HG03159 (cell line): ENCODE results near the gene TSPAN2.
"Not testable (repeated sequence)": the region's sequence is repeated elsewhere in the genome, so short reads cannot be mapped to it uniquely, and the experiment has no call there.

Experiments used
- ATAC-seq: cut with Tn5 transposase; IDR thresholded peaks from one replicate; pipeline ENCODE4 v1.9.1; 2021; ENCODE audit warnings: mild to moderate bottlenecking, moderate library complexity; ENCODE audit not compliant: unreplicated experiment

TSPAN2 gene

DNA sequence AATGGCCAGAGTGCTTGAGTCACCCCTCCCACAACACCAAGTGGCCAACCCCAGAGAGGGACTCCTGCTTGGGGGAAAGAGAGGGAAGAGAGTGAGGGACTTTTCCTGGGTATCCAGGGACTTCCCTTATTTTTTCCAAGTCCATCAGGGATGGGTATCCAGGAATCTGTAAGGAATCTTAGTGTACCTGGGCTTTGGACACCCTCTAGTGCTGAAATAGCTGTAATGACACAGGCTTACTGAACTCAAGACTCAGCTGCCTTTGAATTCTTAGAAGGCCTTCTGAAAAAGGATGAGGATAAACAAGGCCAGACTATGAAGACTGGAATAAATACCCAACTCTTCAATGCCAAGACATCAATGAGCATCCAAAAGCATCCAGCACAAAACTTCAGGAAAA lies 47.6 kb downstream of the TSPAN2 start:
- ATAC-seq: no peak

DNA sequence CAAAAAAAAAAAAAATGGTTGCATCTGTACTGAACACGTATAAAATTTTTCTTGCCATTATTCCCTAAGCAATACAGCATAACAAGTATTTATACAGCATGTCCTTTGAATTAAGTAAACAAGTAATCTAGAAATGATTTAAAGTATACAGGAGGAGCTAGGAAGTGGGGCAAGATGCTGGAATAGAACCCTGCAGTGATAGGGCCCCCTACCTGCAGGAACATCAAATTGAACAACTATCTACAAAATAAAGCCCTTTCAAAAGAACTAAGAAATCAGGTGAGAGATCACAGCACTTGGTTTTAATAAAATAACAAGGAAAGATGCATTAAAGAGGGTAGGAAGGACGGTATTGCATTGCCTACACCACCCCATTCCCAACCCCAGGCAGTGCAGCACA lies 48.8 kb downstream of the TSPAN2 start:
- ATAC-seq: no peak

DNA sequence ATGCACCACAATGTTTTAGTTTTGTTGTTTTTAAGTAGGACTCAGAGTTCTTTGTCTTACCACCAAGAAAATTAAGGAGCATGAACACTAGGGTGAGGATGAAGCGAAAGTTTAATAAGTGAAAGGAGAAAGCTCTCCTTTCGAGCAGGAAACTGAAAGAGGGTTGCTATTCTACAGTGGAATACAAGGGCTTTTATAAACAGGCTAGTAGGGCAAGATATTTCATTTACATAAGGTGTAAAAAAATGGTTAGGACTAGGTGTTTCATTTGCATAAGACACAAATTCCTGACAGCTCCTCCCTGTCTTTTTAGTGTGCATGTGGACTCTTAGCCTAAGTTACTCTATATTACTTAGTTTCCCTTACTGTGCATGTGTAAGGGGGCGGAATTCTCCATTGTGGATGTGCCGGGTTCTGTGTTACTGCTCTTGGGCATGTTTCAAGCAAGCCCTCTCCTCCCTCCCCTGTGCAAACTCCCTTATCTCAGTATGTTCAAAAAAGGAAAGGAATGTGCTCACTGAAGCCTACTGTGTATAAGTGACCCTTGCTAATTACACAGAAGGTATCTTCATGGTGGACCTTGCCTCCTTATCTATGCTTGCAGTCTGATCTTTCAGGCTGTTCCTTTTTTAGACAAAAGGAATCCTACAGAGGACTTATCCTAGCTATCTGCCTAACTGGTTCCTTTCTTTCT lies 52.3 kb downstream of the TSPAN2 start:
- no peak for ATAC-seq

DNA sequence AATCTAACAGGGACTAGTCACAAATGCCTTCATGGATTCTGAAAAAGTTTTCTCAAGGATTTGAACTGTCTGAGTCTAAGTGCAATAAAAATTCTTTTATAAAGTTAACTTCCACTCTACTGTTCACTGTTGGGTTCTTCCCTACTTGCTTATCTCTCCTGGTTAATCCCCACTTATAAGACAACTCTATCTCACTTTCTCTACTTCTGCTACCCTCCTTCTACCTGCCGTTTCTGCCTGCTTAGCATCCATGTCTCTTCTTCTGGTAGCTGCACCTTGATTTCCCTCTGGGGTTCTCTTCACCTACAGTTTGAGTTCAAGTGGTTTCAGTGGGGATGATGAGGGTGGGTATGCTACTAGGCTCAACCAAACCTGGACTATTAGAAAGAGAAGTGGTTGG lies 53.7 kb downstream of the TSPAN2 start:
- ATAC-seq: no peak

DNA sequence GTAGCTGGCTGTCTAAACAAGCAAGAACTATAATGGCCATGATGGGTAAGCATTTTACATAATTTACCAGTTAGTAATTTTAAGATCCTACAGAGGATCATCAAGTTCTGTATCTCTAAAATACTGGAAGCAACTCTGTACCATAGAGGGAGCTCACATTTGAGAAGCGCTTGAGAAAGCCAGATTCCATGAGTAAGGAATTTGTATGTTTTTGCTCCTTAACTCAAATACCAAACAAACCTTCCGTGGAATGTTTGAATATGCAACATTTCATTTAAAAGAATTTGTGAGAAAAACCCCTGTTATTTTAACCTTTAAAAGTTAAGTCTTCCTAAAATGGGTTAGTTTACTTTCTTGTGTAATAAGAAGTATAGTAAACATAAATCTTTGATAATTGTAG lies 57.7 kb downstream of the TSPAN2 start:
- ATAC-seq: no peak

DNA sequence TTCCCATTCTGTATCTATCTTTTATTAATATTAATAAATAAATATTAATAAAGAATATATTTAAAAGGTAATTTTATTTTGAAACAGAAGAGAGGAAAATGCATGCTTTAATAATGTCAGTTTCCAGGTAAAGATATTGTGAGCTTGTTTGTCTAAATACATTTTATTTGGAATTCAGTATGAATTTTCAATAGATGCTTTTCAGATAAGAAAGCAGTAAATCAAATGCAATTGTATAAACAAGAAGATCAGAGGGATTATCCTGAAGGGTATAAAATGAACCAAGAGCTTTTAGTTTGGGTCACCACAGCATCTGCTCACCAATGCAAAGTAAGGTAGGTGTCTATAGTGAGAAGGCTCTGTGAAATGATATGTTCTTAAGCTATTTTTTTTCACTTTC lies 59.8 kb downstream of the TSPAN2 start, which contains the start of gene TSHB:
TSHB (plus strand) TSS at position 301 of the 400 bp plus-strand sequence. CDS start 3,537 bp downstream, outside the sequence.
- no peak for ATAC-seq

DNA sequence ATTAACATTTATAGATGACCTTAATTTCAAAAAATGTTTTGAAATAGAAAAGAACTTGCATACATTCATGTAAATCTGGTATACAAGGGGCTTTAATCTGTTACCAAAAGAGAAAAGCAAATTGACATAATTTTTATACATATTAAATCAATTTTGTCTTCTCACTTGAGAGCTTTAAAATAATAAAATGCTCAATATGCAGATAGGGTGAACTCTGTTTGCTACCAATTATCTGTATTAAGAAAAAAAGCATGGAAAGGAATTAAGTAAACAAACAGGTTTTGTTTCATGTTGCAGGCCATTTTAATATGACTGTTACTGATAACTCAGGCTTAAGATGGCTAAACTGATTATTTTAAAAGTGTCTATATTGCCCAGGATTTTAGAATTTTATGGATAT lies 65.7 kb downstream of the TSPAN2 start:
- no peak for ATAC-seq

DNA sequence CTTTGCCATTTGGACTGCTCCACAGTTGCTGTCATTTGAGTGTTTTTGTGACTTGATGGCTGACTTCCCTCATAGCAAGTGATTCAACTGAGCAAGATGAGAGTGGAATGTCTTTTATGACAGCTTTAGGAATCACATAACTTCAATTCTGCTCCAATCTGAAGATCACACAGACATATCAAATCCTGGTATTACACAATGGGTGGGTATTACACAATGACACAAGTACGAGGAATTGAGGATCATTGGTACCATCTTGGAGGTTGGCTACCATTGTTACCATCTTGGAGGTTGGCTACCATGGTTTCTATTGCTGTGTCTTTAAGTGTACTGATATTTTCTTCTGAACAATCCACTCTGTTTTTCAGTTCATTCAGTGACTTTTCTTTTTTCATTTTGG lies 68.2 kb downstream of the TSPAN2 start:
- no peak for ATAC-seq

DNA sequence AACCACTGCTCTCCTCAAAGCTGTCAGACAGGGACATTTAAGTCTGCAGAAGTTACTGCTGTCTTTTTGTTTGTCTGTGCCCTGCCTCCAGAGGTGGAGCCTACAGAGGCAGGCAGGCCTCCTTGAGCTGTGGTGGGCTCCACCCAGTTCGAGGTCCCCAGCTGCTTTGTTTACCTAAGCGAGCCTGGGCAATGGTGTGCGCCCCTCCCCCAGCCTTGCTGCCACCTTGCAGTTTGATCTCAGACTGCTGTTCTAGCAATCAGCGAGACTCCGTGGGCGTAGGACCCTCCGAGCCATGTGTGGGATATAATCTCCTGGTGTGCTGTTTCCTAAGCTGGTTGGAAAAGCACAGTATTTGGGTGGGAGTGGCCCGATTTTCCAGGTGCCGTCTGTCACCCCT lies 69.8 kb downstream of the TSPAN2 start:
- ATAC-seq: not testable (repeated sequence)

DNA sequence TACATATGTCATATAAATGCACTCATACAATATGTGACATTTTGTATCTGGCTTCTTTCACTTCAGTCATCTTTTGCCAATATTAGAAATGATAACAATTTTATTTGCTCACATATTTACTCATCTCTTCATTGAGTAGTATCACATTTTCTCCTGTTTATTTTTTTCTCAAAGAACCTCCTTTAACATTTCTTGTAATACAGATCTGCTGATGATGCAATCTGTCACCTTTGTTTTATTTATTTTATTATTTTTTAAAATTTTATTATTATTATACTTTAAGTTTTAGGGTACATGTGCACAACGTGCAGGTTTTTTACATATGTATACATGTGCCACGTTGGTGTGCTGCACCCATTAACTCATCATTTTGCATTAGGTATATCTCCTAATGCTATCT lies 75.5 kb downstream of the TSPAN2 start:
- ATAC-seq: no peak

DNA sequence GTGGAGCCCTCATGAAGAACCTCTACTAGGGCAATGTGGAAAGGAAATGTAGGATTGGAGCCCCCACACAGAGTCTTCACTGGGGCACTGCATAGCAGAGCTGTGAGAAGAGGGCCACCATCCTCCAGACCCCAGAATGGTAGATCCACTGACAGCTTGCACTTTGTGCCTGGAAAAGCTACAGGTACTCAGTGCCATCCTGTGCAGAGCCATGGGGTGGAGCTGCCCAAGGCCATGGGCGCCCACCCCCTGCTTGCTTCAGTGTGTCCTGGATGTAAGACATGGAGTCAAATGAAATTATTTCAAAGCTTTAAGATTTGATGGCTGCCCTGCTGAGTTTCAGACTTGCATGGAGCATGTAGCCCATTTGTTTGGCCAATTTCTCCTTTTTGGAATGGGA lies 76.9 kb downstream of the TSPAN2 start:
- no peak for ATAC-seq

DNA sequence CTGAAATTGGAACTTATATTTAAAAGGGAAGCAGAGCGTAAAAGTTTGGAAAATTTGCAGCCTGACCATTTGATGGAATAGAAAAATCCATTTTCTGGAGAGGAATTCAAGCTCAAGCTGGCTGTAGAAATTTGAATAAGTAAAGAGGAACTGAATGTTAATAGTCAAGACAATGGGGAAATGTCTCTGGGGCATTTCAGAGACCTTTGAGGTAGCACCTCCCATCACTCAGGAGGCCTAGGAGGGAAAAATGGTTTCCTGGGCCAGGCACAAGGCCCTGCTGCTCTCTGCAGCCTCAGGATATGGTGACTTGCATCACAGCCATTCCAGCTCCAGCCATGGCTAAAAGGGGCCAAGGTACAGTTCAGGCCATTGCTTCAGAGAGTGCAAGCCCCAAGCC lies 77.3 kb downstream of the TSPAN2 start:
- ATAC-seq: no peak

DNA sequence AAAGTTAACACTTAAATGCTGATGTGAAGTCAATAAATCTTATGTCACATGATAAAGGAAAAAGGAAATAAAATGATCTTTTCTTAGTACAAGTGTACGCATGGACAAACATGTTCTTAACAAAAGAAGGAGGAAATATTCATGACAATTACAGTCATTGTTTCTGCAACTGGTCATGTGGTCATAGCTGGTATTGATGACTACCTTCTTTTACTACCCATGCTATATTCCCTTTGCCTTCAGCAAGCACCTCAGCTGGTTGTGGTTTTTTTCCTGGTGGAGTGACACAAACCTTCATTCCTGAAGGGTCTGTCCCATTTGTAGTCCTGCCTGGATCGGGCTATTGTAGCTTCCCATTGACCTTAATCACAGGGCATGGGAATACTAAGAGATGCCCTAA lies 83.1 kb downstream of the TSPAN2 start:
- ATAC-seq: no peak
